ENCODE measurements around the gene ATXN10.
"Not testable (repeated sequence)": the region's sequence is repeated elsewhere in the genome, so short reads cannot be mapped to it uniquely, and the experiment has no call there.

Gene ATXN10

GRCh38 chr22:45673482-45674175 lies 2.0 kb downstream of the ATXN10 start:
- in situ Hi-C loops (cut with HindIII; ENCODE audit: low sequenced_read_pairs) = no loop called here

GRCh38 chr22:45676024-45676423 lies 4.4 kb downstream of the ATXN10 start:
- in situ Hi-C loops (cut with HindIII; ENCODE audit: low sequenced_read_pairs) = no loop called here

GRCh38 chr22:45677063-45677462 lies 5.4 kb downstream of the ATXN10 start:
- in situ Hi-C loops (cut with HindIII; ENCODE audit: low sequenced_read_pairs) = no loop called here

- in situ Hi-C loops (cut with HindIII; ENCODE audit: low sequenced_read_pairs) = no loop called here
Observed at GRCh38 chr22:45678961-45679912, 7.6 kb downstream of the ATXN10 start.

GRCh38 chr22:45680932-45681700 lies 9.5 kb downstream of the ATXN10 start:
- in situ Hi-C loops (cut with HindIII; ENCODE audit: low sequenced_read_pairs) = no loop called here

- in situ Hi-C loops (cut with HindIII; ENCODE audit: low sequenced_read_pairs) = no loop called here
Observed at GRCh38 chr22:45682064-45682463, 10.4 kb downstream of the ATXN10 start.

- in situ Hi-C loops (cut with HindIII; ENCODE audit: low sequenced_read_pairs) = not testable (repeated sequence)
Observed at GRCh38 chr22:45682773-45683172, 11.1 kb downstream of the ATXN10 start.

GRCh38 chr22:45683248-45683647 lies 11.6 kb downstream of the ATXN10 start:
- in situ Hi-C loops (cut with HindIII; ENCODE audit: low sequenced_read_pairs) = no loop called here

GRCh38 chr22:45683680-45684079 lies 12.0 kb downstream of the ATXN10 start:
- in situ Hi-C loops (cut with HindIII; ENCODE audit: low sequenced_read_pairs) = no loop called here

GRCh38 chr22:45684169-45684568 lies 12.5 kb downstream of the ATXN10 start:
- in situ Hi-C loops (cut with HindIII; ENCODE audit: low sequenced_read_pairs) = no loop called here

- in situ Hi-C loops (cut with HindIII; ENCODE audit: low sequenced_read_pairs) = no loop called here
Observed at GRCh38 chr22:45684752-45685574, 13.3 kb downstream of the ATXN10 start.

- in situ Hi-C loops (cut with HindIII; ENCODE audit: low sequenced_read_pairs) = no loop called here
Observed at GRCh38 chr22:45686004-45686403, 14.4 kb downstream of the ATXN10 start.

- in situ Hi-C loops (cut with HindIII; ENCODE audit: low sequenced_read_pairs) = no loop called here
Observed at GRCh38 chr22:45686836-45687235, 15.2 kb downstream of the ATXN10 start.

GRCh38 chr22:45688600-45689080 lies 17.0 kb downstream of the ATXN10 start:
- in situ Hi-C loops (cut with HindIII; ENCODE audit: low sequenced_read_pairs) = no loop called here

- in situ Hi-C loops (cut with HindIII; ENCODE audit: low sequenced_read_pairs) = no loop called here
Observed at GRCh38 chr22:45689211-45689610, 17.6 kb downstream of the ATXN10 start.

GRCh38 chr22:45690008-45690407 lies 18.4 kb downstream of the ATXN10 start:
- in situ Hi-C loops (cut with HindIII; ENCODE audit: low sequenced_read_pairs) = no loop called here

GRCh38 chr22:45692549-45692948 lies 20.9 kb downstream of the ATXN10 start:
- in situ Hi-C loops (cut with HindIII; ENCODE audit: low sequenced_read_pairs) = no loop called here

GRCh38 chr22:45693835-45694234 lies 22.2 kb downstream of the ATXN10 start:
- in situ Hi-C loops (cut with HindIII; ENCODE audit: low sequenced_read_pairs) = no loop called here

GRCh38 chr22:45696227-45696626 lies 24.6 kb downstream of the ATXN10 start:
- in situ Hi-C loops (cut with HindIII; ENCODE audit: low sequenced_read_pairs) = no loop called here

GRCh38 chr22:45698094-45698493 lies 26.5 kb downstream of the ATXN10 start:
- in situ Hi-C loops (cut with HindIII; ENCODE audit: low sequenced_read_pairs) = no loop called here
